Heart left ventricle (tissue), 16 donors: ENCODE results near the gene CCDC192. TPM values are rescaled to one million over a fixed set of nuclear protein-coding genes. Genes with fewer than 3 reads are reported as not detected.

Experiments used
- ATAC-seq, 4 donors: fragments of 200-7000 bp; cut with Tn5 transposase; one replicate each; pipeline ENCODE4 v1.9.1; 2020 to 2022; ENCODE audit warnings: moderate library complexity in 4 of 4, mild to moderate bottlenecking in 3 of 4, moderate number of reproducible peaks in 1 of 4
- DNase-seq, 5 donors: peaks; one replicate each; pipeline ENCODE4 v3.0.0-alpha.2; 2020
- H3K27ac ChIP-seq, 12 donors: fragments of 200-600 bp; sonication (generic) in 4 of 12; one replicate each; pipeline versions ENCODE4 v1.5.0 to v1.8.0; 2016 to 2022; ENCODE audit warnings: mild to moderate bottlenecking in 2 of 12
- H3K27me3 ChIP-seq, 9 donors: fragments of 200-600 bp; sonication (generic) in 2 of 9; one replicate each; pipeline versions ENCODE4 v1.5.1 to v1.8.0; 2016 to 2022; ENCODE audit warnings: mild to moderate bottlenecking in 3 of 9
- H3K36me3 ChIP-seq, 9 donors: fragments of 200-600 bp; sonication (generic) in 2 of 9; one replicate each; pipeline versions ENCODE4 v1.5.0 to v1.8.0; 2018 to 2022; ENCODE audit warnings: mild to moderate bottlenecking in 2 of 9
- H3K4me1 ChIP-seq, 12 donors: fragments of 200-600 bp; sonication (generic) in 4 of 12; one replicate each; pipeline versions ENCODE4 v1.5.0 to v1.8.0; 2016 to 2022; ENCODE audit warnings: mild to moderate bottlenecking in 3 of 12
- H3K4me3 ChIP-seq, 12 donors: fragments of 200-600 bp; sonication (generic) in 4 of 12; one replicate each; pipeline versions ENCODE4 v1.5.0 to v1.8.0; 2017 to 2022; ENCODE audit warnings: mild to moderate bottlenecking in 9 of 12, moderate library complexity in 4 of 12
- H3K9me3 ChIP-seq, 12 donors: fragments of 200-600 bp; sonication (generic) in 4 of 12; one replicate each; pipeline versions ENCODE4 v1.5.0 to v1.8.0; 2016 to 2022; ENCODE audit warnings: mild to moderate bottlenecking in 1 of 12
- POLR2A ChIP-seq, 2 donors: fragments of 450-650 bp; IDR thresholded peaks; one replicate each; pipeline ENCODE4 v1.6.1; 2017; ENCODE audit warnings: antibody characterized with exemption in 2 of 2, mild to moderate bottlenecking in 2 of 2, moderate library complexity in 2 of 2
- WGBS, 4 donors: extraction: QIAGEN DNeasy Blood & Tissue Kit in 2 of 4; methylation state at CpG; one replicate each; pipeline versions ENCODE4 v1.1.5 to v1.1.7; 2013 to 2018; 5-methylcytosine and 5-hydroxymethylcytosine counted together
- intact Hi-C, 10 donors: fragments of 100-400 bp; cut with DNase I; formaldehyde crosslinking; loops; one replicate each; pipeline versions ENCODE4 v1.11.1 to v1.14.2; 2022
- polyA plus RNA-seq, 2 donors: library from polyadenylated mRNA; stranded (reverse); fragments of 200-250 nt; gene quantifications; one replicate each; pipeline ENCODE4 v1.2.3, GENCODE V29; 2013
- total RNA-seq, 9 donors: library from RNA; depleted of rRNA in 2 of 9; stranded (reverse); fragments of >200 nt in 2 of 9; fragmentation: NEBNext Ultra II Directional in 3 of 9; extraction: Animal tissue kit (Norgen Biotek cat#: 25700) in 3 of 9; gene quantifications; one replicate each; pipeline versions ENCODE4 v1.1.0 to v1.2.4, GENCODE V29; 2016 to 2023
- TF ChIP-seq, protein P1 (sequence below), 12 donors: fragments of 200-600 bp; sonication (generic) in 4 of 12; IDR thresholded peaks; one replicate each; pipeline versions ENCODE4 v1.5.0 to v1.8.0; 2018 to 2022; ENCODE audit warnings: antibody characterized with exemption in 12 of 12, mild to moderate bottlenecking in 5 of 12
- donor health status: ischemic (EF 13 %, LVEDD 7.1; RV severe dilation, severe dysfunction).
- donor health status: healthy with polysubstance abuse.
- donor health status: DM: no; HTN: yes; CAD: no.
- donor health status: DM: no; HTN: no; CAD: no.
- donor health status: ischemic (EF 25% LVEDD 6.9; RV normal size, moderate dysfunction).
- donor health status: ischemic (EF 25% LVEDD 5.7; RV mildly dilated, moderate dysfunction).
- donor health status: healthy.
- donor health status: DM: yes; HTN: yes; CAD: no.
- donor health status: ischemic (EF 35%, LVEDD 5.7; RV mildly dilated, moderate dysfunction).
- donor health status: nonischemic (EF 11% LVEDD 7.7; RV severe dilation, severe dysfunction).
- donor health status: DM: yes; HTN: yes; CAD: no.
- donor health status: PGD.
- donor health status: ischemic (EF 29% LVEDD 5.4; RV normal size, mild dysfunction).
- donor health status: nonischemic (EF 23%, LVEDD 6.1; RV moderate dilation, normal function).

Gene CCDC192
- total and polyA plus RNA-seq, 11 donors = 0.07 to 1.3 (median 0.42) TPM; not detected in 8

DNA sequence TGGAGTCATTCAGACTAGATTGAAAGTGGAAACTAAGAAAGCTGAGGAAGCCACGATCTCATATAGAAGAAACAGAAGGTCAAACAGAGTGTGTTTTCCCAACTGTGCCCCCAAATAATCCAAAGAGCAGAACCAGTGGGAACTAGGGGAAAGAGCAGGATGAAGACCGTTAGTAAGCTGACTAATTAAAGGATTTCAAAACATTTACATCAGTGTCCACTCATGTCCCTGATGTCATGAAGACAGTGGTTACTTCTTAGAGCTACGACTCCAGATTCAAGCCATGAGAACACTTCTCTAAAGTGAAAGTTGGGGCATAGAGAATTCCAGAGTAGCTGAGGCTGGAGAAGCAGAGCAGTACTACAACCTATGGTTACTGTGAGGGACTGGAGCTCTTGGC lies 260.7 kb downstream of the CCDC192 start:
- Histone ChIP-seq H3K36me3 (peaks cover 0 to 7% (median 0%) of the 10 kb centered on the region in 9 donors), H3K9me3 (no peaks in the 10 kb centered on the region), H3K4me3 (no peak overlapping the region), H3K27ac (peak overlapping the region in 2 of 12 donors; percentile 5 to 13), H3K4me1 (peaks cover 8 to 39% (median 30%) of the 10 kb centered on the region in 12 donors), H3K27me3 (no peaks in the 10 kb centered on the region)
- ATAC-seq (no peak), DNase-seq (no peak)
- 65 to 75% (median 71%) methylated on average over 3 of the region's 3 CpGs for whole genome bisulfite sequencing, 4 donors
- TF ChIP-seq, protein P1, sequence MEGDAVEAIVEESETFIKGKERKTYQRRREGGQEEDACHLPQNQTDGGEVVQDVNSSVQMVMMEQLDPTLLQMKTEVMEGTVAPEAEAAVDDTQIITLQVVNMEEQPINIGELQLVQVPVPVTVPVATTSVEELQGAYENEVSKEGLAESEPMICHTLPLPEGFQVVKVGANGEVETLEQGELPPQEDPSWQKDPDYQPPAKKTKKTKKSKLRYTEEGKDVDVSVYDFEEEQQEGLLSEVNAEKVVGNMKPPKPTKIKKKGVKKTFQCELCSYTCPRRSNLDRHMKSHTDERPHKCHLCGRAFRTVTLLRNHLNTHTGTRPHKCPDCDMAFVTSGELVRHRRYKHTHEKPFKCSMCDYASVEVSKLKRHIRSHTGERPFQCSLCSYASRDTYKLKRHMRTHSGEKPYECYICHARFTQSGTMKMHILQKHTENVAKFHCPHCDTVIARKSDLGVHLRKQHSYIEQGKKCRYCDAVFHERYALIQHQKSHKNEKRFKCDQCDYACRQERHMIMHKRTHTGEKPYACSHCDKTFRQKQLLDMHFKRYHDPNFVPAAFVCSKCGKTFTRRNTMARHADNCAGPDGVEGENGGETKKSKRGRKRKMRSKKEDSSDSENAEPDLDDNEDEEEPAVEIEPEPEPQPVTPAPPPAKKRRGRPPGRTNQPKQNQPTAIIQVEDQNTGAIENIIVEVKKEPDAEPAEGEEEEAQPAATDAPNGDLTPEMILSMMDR (IDR thresholded peaks at IDR 0.05) = no peak
- intact Hi-C loops = loop anchor here in 2 of 10 donors (5.0 to 10.0 kb wide), 2 partner anchors 118 to 121 kb away; partner anchors contain the start of gene SLC12A2 (in 2 of the 2)

DNA sequence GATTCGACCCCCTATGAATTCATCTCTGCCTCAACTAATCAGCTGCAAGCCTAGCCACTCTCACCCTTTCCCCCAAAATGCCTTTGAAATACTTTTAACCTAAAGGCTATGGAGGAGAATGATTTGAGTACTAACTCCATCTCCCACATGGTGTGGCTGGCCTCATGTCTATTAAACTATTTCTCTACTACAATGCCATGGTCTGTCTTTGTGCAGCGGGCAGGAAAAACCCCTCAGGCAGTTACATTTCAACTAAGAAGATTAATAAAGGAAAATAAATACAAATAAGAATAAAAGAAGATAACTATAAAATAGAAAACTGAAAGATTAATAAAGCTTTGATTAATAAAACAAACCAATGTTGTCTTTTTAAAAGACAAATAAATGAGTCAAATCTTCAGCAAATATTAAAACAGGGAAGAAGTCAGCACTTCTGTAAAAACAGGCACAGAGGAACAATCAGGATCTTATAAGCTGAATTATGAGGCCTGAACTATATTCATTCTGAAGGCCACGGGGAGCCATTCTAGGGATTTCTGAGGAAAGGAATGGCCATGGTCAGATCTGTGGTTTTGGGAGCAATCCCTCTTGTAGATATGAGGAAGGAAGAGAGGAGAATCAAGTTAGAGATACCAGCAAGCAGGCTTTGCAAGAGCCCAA lies 264.3 kb downstream of the CCDC192 start:
- no peak for ATAC-seq
- H3K4me1 ChIP-seq = peaks cover 0 to 22% (median 3%) of the 10 kb centered on the region in 12 donors
- intact Hi-C loops = loop anchor here in 1 of 10 donors (10.0 kb wide), 1 partner anchor 117 kb away; the partner anchor contains the start of gene SLC12A2

DNA sequence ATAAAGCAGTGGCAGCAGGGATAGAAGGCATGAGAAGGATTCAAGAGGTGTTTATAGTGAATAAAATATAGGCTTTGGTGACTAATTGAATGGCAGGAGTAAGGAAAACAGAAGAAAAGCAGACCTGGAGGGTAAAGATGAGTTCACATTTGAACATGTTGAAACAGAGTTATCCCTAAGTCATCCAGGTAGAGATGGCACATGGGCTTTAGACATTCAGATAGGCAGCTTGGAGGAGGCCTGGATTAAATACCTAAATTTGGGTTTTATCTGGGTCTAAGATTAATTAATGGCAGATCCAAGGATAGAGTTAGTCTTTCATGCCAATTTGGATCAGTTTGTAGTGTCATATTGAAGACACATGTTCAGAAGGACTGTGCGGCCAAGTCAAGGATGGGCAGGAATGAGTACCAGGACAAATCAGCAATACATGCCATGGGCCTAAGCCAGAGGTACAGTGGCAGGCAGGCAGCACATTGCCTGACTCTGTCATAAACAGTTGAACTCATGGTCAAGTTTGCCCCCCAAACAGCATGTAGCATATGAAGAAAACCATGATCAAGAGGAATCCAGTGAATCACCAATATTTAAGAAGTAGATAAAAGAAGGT lies 264.9 kb downstream of the CCDC192 start:
- DNase-seq (no peak), ATAC-seq (no peak)
- Histone ChIP-seq H3K4me1 (peaks cover 0 to 21% (median 3%) of the 10 kb centered on the region in 12 donors), H3K27me3 (no peaks in the 10 kb centered on the region), H3K4me3 (no peak overlapping the region), H3K36me3 (peaks cover 0 to 7% (median 0%) of the 10 kb centered on the region in 9 donors), H3K9me3 (no peaks in the 10 kb centered on the region), H3K27ac (no peak overlapping the region)
- intact Hi-C loops = loop anchor here in 1 of 10 donors (10.0 kb wide), 1 partner anchor 117 kb away; the partner anchor contains the start of gene SLC12A2
- 88 to 100% (median 95%) methylated on average over 1 of the region's 1 CpG for WGBS, 4 donors
- TF ChIP-seq, protein P1 (IDR thresholded peaks at IDR 0.05) = no peak
- TF ChIP-seq POLR2A (IDR thresholded peaks at IDR 0.05) = no peak

More for the DNA sequence above, 264.3 kb downstream of the CCDC192 start:
- Histone ChIP-seq H3K27me3 (no peaks in the 10 kb centered on the region), H3K9me3 (no peaks in the 10 kb centered on the region), H3K36me3 (peaks cover 0 to 7% (median 0%) of the 10 kb centered on the region in 9 donors), H3K4me3 (no peak overlapping the region), H3K27ac (no peak overlapping the region)
- TF ChIP-seq, protein P1 (IDR thresholded peaks at IDR 0.05) = no peak
- TF ChIP-seq POLR2A (IDR thresholded peaks at IDR 0.05) = no peak
- 91 to 96% (median 95%) methylated on average over 3 of the region's 3 CpGs for WGBS, 4 donors
- DNase-seq = no peak

DNA sequence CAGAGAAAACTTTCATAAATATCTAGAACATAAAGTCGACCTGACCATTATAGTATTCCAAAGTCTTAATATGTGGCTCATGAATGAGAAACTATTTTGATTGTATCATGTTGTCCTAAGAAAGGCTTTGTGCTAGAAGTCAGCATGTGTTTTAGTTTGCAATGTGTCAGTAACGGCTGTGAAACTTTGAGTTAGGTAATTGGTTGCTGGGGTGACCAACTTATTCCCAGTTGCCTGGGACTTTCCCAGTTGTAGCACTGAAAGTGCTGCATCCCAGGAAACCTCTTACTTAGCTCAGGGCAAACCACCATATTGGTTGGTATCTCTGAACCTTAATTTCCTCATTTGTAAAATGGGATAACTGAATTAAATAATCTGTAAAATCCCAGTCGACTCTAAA lies 265.8 kb downstream of the CCDC192 start:
- Histone ChIP-seq H3K36me3 (peaks cover 0 to 7% (median 0%) of the 10 kb centered on the region in 9 donors), H3K27me3 (no peaks in the 10 kb centered on the region), H3K9me3 (no peaks in the 10 kb centered on the region), H3K4me1 (peaks cover 0 to 18% (median 1%) of the 10 kb centered on the region in 12 donors), H3K4me3 (no peak overlapping the region), H3K27ac (no peak overlapping the region)
- no peak for DNase-seq
- intact Hi-C loops = loop anchor here in 1 of 10 donors (10.0 kb wide), 1 partner anchor 116 kb away; the partner anchor contains the start of gene SLC12A2
- no peak for ATAC-seq
- TF ChIP-seq, protein P1 (IDR thresholded peaks at IDR 0.05) = no peak
- TF ChIP-seq POLR2A (IDR thresholded peaks at IDR 0.05) = no peak
- 74 to 88% (median 85%) methylated on average over 3 of the region's 3 CpGs for WGBS, 4 donors
